ENCODE data around the gene CLEC20A.
"Not testable (repeated sequence)": the region's sequence is repeated elsewhere in the genome, so short reads cannot be mapped to it uniquely, and the experiment has no call there.

Gene CLEC20A

DNA sequence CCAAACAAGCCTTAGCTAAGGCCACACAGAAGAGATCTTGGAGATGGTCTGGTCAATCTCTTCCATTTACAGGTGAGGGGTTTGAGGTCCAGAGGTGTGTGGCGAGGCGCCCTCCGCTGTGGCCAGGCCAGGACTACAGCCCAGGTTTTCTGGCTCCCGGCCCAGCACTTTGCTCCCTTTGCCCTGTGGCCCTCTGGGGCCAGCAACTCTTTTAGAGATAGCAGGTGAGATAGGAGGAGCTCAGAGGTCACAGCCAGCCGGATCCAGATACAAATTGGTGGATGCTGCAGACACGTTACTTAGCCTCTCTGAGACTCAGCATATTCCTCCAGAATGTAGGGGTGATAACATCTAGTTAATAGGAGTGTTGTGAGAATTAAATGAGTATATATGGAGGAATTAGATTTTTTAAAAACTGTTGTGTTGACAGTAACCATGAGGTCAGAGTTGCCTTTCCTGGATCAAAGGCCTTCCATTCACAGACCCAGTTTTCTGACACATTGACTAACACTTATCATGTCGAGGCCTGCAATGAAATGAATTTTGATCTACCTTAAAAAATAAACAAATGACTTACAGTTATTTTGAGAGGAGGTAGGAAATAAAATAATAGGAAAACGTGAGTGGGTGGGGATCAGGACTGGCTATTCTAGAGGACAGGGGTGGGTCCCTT lies 32.7 kb upstream of the CLEC20A start:
- DNase-seq (ENCODE audit: low read depth, low spot score) = peak; percentile 45

DNA sequence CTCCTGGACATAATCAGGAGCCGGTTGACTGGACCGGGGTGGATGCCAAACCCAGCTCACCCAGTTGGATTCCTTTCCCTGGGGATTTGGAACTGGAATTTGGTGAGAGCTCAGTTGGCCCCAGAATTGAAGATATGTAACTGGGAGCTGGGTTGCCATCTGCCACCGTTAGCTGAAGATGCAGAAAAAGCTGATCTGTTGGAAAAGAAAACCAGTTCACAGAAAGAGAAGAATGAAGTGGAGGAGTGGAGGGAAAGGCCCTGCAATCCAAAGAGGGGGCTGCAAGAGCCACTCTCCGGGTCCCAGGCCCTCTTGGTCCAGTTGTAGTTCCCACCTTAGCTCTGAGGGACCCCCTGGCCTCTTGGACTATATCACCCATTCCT lies 32.2 kb upstream of the CLEC20A start:
- DNase-seq (ENCODE audit: low read depth, low spot score) = no peak

DNA sequence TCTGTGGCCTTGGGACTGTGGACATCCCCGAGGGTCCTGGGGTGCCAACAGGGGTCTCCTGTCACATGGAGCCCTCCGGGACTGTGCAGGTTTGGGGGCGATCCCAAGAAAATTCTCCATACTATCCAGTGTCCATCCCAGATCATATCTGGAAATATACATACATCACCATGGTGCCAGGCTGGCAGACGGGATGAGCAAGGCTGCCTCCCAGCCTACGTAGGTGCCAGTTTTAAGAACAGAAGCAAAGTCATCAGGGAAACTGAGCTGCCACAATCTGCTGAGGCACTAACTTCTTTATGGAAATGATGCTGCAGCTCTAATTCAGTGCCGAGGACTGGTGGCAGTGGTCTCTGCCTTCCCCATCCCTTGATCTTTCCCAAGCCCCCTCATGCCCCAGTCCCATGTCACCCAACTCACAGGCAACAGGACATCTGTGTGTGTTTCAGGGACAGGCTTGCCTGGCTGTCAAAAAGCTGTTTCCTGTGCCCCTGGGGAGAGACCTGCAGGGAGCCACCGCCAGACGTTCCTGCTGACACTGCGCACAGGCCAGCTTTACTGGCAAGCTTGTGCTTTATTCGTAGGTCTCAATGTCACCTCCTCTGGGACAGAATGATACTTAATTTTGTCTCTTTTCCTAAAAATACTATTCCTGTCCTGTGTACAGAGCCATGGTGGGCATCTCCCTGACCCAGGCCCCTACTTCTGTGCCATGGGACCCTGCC lies 31.6 kb upstream of the CLEC20A start:
- no peak for DNase-seq (ENCODE audit: low read depth, low spot score)

DNA sequence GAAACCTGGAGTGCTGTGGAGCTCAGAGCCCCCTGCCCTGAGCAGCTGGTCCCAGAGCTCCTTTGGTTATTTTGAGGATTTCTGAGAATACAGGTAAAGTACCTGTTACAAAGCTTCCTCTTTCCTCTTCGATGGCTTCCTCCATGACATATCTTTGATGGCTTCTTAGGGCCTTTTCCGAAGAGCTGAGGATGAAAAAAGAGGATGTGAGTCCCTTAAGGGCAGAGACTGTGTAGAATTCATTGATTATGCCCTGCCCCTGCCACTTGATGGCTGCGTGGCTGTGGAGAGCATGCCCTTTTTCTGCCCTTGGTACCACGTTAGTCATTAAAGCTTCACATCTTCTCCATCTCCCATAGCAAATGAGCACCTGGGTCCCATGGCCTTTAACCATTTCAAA lies 30.4 kb upstream of the CLEC20A start:
- no peak for DNase-seq (ENCODE audit: low read depth, low spot score)

DNA sequence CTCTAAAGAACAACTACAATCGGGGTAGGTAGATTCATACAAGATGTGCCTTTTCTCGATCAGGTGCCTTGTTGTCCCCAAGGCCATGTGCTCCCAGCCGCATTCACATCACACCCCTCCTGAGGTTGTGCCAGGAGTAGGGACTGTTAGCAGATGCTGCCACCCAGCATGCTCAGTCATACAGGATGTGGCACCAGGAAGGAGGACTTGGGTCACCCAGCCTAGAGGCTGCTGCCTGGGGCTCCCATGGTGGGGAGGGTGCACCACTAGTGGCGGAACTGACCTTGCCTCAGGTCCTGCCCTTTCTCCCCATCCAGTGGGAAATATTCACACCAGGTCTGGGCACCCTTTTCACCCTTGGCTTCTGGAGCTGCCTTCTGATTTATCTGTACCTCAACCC lies 24.5 kb upstream of the CLEC20A start:
- DNase-seq (ENCODE audit: low read depth, low spot score) = no peak

DNA sequence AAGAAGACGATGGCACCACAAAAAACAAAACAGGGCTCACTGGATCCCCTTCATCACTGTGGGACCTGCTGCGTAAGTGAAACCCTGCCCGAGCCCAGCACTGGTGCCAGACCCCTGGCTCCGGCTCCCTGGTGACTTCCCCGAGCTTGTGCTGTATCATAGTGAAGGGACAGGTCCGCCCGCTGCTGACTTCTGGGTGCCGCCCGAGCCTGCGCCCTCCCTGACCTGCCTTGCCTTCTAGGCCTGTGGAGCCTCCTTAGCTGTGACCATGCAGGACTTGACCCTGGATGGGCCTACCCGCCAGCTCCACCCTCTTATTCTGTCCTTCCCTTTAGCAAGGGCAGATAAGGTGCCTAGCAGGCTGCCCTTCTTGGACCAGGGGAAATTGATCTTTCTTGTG lies 24.0 kb upstream of the CLEC20A start:
- no peak for DNase-seq (ENCODE audit: low read depth, low spot score)

DNA sequence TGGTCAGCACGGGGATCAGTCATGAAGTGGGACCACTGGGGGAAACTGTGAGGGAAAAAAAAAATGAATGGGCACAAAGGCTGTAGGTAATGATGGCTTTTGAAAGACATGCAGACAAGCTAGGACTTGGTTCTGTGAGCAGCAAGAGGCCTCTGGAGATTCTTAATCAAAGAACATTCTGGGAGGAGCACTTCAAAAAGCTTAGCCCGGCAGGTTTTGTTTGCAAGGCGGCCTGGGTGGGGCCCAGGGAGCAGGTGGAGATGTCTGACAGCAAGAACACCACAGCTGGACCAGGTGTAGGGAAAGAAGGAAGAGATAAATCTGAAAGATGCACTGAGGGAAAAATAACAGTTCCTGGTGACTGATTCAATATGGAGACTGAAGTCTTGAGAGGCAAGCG lies 22.1 kb upstream of the CLEC20A start:
- no peak for DNase-seq (ENCODE audit: low read depth, low spot score)

DNA sequence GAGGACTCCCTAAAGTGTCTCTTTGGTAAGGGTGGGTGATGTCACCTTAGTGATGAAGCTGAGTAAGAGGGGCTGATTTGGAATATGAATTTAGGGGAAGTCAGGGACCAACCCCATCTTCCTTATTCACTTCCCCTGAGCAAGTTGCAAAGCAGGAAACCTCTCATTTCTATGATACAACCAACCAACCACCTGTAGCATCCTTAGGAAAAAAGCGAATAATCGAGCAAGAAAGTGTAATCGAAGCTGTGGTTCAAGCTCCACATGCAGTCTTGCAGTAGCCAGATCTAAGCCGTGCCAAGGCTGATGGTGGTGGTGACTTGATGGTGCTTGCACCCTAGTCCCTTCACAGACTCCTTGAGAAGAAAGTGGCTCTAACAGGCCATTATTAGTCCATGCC lies 19.3 kb upstream of the CLEC20A start:
- DNase-seq (ENCODE audit: low read depth, low spot score) = no peak

DNA sequence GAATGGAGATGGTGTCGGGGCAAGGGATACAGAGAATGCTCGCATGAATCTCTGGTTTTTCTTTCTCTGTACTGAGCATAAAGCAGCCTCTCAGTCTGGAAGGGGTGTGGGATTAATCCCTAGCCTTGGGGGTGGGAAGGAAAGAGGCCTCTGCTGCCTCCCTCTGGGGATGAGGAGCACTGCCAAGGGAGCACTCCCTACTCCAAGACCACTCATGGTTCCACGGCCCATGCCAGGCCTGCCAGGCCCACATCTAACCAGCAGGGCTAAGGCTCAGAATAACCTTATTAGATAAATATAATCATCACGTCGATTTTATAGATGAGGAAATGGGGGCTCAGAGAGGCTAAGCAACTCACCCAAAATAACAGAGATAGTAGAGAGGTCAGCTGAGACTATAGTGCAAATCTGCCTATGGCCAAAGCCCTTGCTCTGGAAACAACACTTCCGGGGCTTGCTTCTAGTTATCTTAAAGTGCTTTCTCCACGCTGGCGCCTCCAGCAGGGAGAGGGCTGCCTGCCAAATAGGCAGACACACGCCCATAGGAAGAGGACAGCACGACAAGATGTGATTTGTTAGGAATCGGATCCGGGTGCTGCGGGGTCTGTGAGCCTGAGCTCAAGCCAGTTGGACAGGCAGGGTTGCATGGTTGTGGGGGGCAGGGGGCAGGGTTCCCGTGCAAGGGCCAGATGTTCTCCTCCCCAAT lies 16.7 kb upstream of the CLEC20A start:
- DNase-seq (ENCODE audit: low read depth, low spot score) = no peak

DNA sequence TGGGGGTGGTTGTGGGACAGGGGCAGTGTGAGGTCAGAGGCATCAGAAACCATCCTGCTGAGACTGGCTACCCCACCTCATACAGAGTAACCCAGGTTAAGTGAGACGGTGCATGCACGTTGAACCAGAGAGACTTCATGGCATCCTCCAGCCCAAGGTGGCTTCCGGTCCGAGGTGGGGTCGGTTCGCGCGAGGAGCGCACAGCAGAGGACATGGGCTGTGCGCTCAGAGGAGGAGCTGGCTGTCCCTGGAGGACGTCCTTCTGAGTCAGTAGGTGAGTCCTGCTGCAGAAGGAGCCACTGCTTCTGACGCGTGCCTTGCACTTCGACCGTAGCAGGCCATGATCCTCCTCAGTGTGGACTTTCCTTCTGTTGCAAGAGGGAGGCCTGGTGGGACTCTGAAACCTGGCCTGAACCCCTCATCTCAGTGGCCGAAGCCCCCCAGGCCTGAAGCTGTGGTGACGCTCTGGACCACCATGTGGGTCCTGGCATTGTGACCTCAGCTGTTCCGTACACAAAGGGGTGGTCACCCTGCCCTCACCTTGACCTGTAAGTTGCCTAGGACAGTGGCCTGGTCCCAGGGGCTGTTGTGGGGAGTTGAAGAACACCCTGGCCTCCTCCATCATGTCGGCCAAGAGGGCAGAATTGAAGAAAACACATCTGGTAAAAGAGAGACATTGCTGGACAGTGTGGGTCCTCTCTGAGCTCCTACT lies 16.0 kb upstream of the CLEC20A start, which contains the start of gene TEX35:
Gene TEX35 (plus strand): TSS at position 544 of the 712 bp plus-strand sequence. CDS start 80 bp downstream, at position 624.
- no peak for DNase-seq (ENCODE audit: low read depth, low spot score)

DNA sequence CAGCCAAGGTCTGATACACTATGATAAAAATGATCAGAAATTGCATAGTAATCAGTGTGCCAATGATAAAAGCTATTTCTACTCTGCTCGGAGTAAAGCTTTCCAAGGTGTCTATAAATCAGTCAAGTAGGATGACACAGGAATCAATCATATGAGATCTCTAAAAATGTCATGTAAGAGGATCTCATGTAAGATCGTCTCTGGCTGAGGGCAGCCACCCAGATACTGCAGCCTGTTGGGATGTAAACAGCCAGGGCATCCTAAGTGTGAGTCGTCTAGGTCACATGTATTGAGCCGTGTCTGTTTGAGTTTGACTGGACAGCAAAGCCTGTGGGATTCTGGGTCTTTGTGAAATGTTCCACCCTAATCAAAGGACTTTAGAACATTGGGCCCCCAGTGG lies 13.4 kb upstream of the CLEC20A start:
- DNase-seq (ENCODE audit: low read depth, low spot score) = no peak

DNA sequence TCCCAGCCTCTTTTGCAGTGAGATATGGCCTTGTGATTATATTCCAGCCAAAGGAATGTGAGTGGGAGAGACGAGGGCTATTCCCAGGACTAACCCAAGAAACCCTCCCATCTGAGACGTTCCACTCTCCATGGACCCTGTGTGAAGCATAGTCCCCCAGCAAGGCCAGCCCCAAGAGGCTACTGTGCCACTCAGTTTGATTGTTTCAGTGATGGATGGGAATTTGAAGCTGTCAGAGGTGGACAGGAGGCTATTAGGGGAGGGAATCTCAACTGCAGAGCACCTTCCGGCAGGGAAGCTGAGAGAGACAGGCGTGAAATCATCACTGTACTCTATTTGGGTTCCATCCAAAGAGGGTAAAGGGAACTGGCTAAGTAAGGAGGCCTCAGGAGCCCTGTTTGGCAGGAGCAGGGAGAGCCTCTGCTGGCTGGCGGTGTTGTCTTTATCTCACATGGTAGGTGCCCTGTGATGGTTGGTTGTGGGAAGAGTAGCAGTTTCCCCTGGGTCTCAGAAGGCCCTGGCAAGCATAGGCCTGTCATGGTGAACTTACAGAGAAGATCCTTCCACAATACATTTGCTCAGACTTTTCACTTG lies 12.7 kb upstream of the CLEC20A start:
- peak; percentile 49 for DNase-seq (ENCODE audit: low read depth, low spot score)

DNA sequence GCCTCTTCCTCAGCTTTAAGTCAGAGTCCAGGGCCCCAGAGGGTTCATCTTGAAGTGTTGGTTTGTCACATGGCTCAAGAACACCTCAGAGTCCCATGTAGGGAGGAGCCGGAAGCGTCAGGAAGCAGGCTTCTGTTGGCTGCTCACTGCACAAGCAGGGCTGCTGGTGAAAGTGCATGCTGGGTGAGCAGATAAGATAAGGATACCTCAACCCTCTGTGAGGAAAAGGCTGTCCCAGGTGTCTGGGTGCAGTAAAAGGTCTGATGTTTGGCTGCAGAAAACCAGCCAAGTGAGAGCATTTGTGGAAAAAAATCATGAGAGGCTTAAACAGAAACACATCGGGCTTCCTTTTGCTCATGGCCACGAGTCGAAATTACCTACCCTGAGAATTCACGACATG lies 9.9 kb upstream of the CLEC20A start:
- DNase-seq (ENCODE audit: low read depth, low spot score) = peak; percentile 21

DNA sequence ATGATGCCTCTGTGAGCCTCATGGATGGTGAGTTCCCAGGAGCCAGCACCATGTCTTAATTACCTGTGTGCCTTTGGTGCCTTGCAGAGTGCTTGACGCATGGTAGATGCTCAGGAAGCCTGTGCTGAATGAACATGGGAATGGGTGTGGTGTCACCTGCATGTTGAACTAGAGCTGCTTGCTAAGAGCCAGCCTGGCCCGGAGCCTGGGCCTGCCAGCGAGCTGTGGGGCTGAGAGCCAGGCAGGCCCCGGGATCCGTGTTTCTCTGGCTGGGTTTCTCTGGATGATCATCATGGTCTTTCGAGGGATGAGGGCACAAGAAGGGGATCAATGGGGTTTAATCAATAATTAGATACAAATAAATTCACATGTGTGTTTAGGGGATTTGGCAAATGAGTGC lies 9.4 kb upstream of the CLEC20A start:
- no peak for DNase-seq (ENCODE audit: low read depth, low spot score)

DNA sequence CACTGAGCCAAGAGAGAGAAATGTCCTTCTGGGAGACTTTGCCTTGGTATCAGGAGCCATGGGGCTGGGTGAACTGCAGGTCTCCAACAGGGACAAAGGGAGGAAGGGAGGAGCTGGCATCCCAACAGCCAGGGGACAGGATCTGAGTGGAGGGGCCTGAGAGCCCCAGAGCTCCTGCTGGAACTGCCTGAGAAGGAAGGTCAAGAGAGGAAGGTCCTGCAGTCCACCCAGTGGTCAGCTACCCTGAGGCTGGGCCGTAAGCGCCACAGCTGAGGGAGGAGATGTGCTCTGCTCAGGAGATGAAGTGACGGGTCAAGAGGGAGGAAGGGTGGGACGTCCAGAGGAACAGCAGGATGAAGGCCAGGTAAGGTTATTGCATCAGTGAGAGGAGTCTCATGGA lies 7.5 kb upstream of the CLEC20A start:
- DNase-seq (ENCODE audit: low read depth, low spot score) = no peak

DNA sequence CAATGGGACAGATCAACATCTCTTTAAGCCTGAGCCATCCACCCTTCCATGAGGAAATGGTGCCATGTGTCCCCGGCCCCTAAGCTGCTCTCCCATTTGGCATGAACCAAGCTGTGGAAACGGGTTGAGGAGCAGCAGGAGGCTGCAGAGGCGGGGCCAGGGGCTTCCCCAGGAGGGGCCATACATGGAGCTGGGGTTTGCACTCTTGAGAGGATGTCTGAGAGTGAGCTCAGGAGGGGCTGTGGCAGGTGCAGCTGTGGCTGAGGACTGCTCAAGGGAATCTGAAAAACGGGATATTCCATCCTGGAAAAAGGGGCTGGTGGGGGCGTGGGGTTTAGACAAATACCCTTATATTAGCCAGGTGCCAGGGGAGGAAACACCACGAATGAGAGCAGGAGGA lies 7.1 kb upstream of the CLEC20A start:
- no peak for DNase-seq (ENCODE audit: low read depth, low spot score)

DNA sequence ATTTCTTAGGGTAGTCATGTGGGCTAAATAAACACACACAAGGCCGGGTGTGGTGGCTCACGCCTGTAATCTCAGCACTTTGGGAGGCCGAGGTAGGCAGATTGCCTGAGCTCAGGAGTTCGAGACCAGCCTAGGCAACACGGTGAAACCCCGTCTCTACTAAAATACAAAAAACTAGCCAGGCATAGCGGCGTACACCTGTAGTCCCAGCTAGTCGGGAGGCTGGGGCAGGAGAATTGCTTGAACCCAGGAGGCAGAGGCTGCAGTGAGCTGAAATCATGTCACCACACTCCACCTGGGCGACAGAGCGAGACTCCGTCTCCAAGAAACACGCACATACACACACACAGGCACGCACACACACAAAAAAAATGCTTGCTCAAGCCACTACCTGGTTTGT lies 6.6 kb upstream of the CLEC20A start:
- DNase-seq (ENCODE audit: low read depth, low spot score) = not testable (repeated sequence)

DNA sequence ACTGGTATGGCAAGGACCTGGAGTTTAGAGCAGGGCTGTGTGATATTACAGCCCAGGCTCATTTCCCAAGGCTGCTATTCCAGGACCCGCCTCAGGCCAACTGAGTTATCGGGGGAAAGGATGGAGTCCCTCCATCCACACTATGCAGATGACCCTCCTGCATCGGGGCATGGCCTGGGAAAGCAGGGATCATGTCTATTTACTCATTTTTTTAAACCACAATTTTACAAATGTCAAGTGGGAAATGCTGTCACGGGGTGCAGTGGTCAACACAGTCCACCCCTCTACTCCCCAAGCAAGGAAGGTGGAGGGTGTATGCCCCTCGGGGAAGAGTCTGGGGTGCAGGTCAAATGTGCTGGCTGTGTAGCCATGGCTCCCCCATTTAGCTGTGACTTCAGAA lies 6.1 kb upstream of the CLEC20A start:
- DNase-seq (ENCODE audit: low read depth, low spot score) = no peak

DNA sequence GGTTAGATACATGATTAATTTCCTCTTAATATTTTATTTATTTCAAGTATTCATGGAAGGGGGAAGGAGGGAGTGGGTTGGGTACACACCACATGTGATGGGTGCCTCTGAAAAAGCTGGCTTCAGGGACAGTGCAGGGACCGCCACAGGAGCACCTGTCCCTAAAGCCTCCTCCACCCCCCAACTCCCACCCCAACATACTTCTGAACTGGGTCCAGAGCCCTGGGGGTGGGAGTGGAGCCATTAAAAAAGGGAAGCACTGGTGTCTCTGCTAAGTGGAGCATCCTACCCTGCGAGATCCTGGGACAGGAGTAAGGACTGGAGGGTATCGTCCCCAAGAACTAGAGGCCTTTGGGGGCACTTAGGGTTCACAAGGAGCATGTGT lies 5.6 kb upstream of the CLEC20A start:
- no peak for DNase-seq (ENCODE audit: low read depth, low spot score)

DNA sequence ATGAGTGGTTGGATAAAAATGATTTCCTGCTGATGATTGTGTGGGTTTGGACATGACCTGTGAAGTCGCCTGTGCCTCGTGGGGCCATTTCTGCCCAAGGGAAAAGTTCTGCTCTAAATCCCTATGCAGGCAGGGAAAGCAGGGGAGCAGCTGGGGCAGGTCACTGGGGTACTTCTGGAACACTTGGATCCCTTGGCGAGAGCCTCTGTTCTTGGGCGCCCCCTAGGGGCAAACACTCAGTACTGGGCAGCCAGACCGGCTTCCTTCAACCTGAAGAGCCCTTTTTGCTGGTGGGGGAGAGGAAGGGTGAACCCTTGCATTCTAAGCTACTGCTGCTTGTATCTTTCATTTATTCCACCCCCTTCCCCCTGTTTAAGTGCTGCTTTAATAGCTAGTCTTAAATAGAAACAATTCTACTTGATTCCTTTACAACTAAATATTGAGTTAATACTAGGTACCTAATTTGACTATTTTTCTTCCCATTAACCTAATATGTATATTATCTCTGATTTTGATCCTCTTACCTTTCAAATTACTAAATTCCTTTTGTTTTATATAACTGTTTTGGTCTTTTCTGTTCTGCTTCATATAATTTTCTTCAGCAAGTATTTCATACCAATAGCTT lies 5.1 kb upstream of the CLEC20A start:
- DNase-seq (ENCODE audit: low read depth, low spot score) = peak; percentile 83

DNA sequence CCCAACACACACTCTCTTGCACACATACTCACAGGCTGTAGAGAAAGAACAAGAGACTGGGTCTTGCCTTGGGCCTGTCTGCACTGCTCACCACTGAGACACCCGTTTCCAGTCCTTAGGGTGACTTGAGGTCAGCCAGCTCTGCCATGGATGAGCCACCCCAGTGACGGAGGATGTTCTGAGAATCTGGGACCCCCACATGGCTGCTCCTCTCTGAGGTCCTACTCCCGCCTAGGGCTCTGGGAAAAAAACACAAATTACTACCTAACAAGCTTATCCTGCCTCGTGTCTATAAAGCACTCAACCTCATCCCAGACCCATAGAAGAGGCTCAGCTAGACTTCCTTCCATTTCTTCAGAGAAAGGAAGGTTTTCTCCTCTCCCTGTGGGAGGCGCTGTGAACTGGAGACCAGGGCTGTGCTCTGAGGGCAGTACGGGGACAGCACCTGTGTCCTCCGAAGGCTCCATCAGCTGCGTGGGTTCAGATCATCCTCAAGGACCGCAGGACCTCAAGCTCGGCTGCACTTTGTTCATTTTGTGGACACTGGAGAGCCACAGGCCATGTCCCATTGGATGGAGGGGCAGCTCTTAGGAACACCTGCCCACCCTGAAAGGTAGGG lies 4.3 kb upstream of the CLEC20A start:
- DNase-seq (ENCODE audit: low read depth, low spot score) = no peak

Measured in ELF-1 (cell line).